HG03442 (cell line): ENCODE measurements around the gene INAVA.
"Not testable (repeated sequence)": the region's sequence is repeated elsewhere in the genome, so short reads cannot be mapped to it uniquely, and the experiment has no call there.

Source experiments
- ATAC-seq: cut with Tn5 transposase; IDR thresholded peaks from one replicate; pipeline ENCODE4 v1.9.1; 2021; ENCODE audit warnings: mild to moderate bottlenecking, moderate library complexity; ENCODE audit not compliant: unreplicated experiment

The INAVA gene

GRCh38 chr1:200916681-200917080 is 22.0 kb downstream of the INAVA start:
- no peak for ATAC-seq

GRCh38 chr1:200917291-200917817 is 22.7 kb downstream of the INAVA start:
- ATAC-seq, result no peak

- ATAC-seq, result no peak
Measured at GRCh38 chr1:200918006-200918405, 23.3 kb downstream of the INAVA start.

- ATAC-seq, result no peak
Measured at GRCh38 chr1:200919386-200919785, 24.7 kb downstream of the INAVA start.

- no peak for ATAC-seq
Measured at GRCh38 chr1:200921571-200922110, 26.9 kb downstream of the INAVA start.

GRCh38 chr1:200922406-200922805 is 27.7 kb downstream of the INAVA start:
- ATAC-seq, result no peak

GRCh38 chr1:200923601-200924000 is 28.9 kb downstream of the INAVA start:
- ATAC-seq, result no peak

GRCh38 chr1:200925831-200926230 is 31.1 kb downstream of the INAVA start:
- ATAC-seq, result no peak

GRCh38 chr1:200929530-200930278 is 35.0 kb downstream of the INAVA start:
- ATAC-seq, result no peak

- ATAC-seq, result not testable (repeated sequence)
Measured at GRCh38 chr1:200930285-200930684, 35.6 kb downstream of the INAVA start.

GRCh38 chr1:200931776-200932175 is 37.1 kb downstream of the INAVA start:
- no peak for ATAC-seq

GRCh38 chr1:200934676-200935245 is 40.1 kb downstream of the INAVA start:
- ATAC-seq, result no peak

- ATAC-seq, result not testable (repeated sequence)
Measured at GRCh38 chr1:200935286-200935962, 40.7 kb downstream of the INAVA start.

- no peak for ATAC-seq
Measured at GRCh38 chr1:200938955-200939354, 44.3 kb downstream of the INAVA start.

- no peak for ATAC-seq
Measured at GRCh38 chr1:200945111-200945510, 50.4 kb downstream of the INAVA start.

- ATAC-seq, result no peak
Measured at GRCh38 chr1:200947059-200947566, 52.4 kb downstream of the INAVA start.

GRCh38 chr1:200949626-200950025 is 54.9 kb downstream of the INAVA start:
- no peak for ATAC-seq

- ATAC-seq, result no peak
Measured at GRCh38 chr1:200951016-200951415, 56.3 kb downstream of the INAVA start.

GRCh38 chr1:200954434-200954833 is 59.7 kb downstream of the INAVA start:
- ATAC-seq, result no peak

GRCh38 chr1:200958597-200958996 is 63.9 kb downstream of the INAVA start:
- ATAC-seq, result no peak

GRCh38 chr1:200959411-200959921 is 64.8 kb downstream of the INAVA start:
- ATAC-seq, result no peak
